Brain microvascular endothelial cell (primary cell): ENCODE data around the gene PRSS50.

ENCODE experiments used
- DNase-seq: peaks from one replicate; pipeline ENCODE4 v3.0.0-alpha.2; 2020
- H3K27ac ChIP-seq: fragments of 250-450 bp; sonication (Bioruptor Pico); 2 replicates; pipeline ENCODE4 v1.5.1; 2020; ENCODE audit warnings: mild to moderate bottlenecking, moderate library complexity
- H3K27me3 ChIP-seq: fragments of 250-450 bp; sonication (Bioruptor Pico); replicated peaks from 2 replicates; pipeline ENCODE4 v1.5.1; 2020; ENCODE audit warnings: mild to moderate bottlenecking
- H3K36me3 ChIP-seq: fragments of 250-450 bp; sonication (Bioruptor Pico); replicated peaks from 2 replicates; pipeline ENCODE4 v1.5.1; 2020; ENCODE audit warnings: mild to moderate bottlenecking
- H3K4me3 ChIP-seq: 2 replicates; pipeline ENCODE4 v1.5.1; 2011; ENCODE audit warnings: low read depth, mild to moderate bottlenecking, control low read depth, low read length, moderate library complexity
- in situ Hi-C: cut with HindIII; loops from 2 replicates; pipeline ENCODE4 v1.10.0; 2017; ENCODE audit warnings: low sequenced_read_pairs, low pct_ligation_motif_present
- TF ChIP-seq, protein P1 (sequence below): IDR thresholded peaks from 2 replicates; pipeline ENCODE4 v1.5.1; 2011; ENCODE audit warnings: low read depth, mild to moderate bottlenecking, moderate library complexity, low read length, control low read depth, inconsistent platforms; ENCODE audit errors: missing control alignments

PRSS50 gene

DNA sequence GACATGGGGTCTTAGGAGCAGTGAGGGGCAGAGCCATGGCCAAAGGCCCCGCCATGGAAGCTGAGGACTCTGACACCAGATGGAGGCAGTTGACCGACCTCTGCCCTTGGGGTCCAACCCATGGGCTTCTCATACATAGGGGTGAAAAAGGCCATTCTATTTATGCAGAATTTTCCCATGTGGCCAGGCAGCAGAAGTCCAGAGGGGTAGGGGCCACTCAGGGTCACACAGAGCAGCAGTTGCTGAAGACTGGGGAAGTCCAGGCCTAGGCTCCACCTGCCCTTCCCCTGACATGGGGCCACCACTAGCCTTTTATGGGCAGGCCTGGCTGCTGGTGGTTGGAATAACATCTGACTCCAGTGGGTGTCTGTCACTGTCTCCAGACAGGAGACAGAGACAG lies 6.4 kb downstream of the PRSS50 start:
- Histone ChIP-seq H3K27me3 (peaks cover 3% of the 10 kb centered on the region), H3K4me3 (no peak overlapping the region), H3K27ac (no peak overlapping the region), H3K36me3 (no peaks in the 10 kb centered on the region)
- in situ Hi-C loops: no loop called here
- TF ChIP-seq, protein P1, sequence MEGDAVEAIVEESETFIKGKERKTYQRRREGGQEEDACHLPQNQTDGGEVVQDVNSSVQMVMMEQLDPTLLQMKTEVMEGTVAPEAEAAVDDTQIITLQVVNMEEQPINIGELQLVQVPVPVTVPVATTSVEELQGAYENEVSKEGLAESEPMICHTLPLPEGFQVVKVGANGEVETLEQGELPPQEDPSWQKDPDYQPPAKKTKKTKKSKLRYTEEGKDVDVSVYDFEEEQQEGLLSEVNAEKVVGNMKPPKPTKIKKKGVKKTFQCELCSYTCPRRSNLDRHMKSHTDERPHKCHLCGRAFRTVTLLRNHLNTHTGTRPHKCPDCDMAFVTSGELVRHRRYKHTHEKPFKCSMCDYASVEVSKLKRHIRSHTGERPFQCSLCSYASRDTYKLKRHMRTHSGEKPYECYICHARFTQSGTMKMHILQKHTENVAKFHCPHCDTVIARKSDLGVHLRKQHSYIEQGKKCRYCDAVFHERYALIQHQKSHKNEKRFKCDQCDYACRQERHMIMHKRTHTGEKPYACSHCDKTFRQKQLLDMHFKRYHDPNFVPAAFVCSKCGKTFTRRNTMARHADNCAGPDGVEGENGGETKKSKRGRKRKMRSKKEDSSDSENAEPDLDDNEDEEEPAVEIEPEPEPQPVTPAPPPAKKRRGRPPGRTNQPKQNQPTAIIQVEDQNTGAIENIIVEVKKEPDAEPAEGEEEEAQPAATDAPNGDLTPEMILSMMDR: no peak
- DNase-seq: no peak

DNA sequence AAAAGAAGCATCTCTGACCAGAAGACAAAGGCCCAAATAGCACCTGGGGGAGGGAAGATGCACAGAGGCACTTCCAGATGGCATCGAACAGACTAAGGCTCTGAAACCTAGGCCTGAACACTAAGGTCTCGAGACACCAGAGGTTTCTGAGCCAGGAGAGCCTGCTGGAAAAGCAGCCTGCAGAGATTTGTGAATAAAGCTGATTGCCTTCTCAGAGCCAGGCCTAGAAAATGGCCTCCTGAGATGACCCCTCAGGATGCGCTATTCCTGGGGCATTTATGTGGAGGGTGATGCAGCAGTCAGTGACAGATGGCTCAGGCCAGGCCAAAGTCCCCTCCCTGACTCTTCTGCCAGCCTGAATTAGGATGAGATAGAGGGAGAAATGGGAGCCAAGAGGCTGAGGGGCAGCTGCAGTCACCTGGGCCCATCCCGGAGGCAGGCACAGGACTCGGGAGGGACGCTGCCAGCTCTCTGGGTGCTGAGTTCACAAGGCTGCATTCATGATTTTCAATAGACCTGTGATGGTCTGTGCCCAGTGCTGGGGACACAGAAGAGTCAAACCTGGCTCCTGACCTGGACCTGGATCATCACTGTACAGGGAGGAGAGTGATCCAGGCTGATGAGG lies 6.9 kb downstream of the PRSS50 start:
- TF ChIP-seq, protein P1: no peak
- Histone ChIP-seq H3K27me3 (peaks cover 2% of the 10 kb centered on the region), H3K27ac (no peak overlapping the region), H3K36me3 (no peaks in the 10 kb centered on the region), H3K4me3 (no peak overlapping the region)
- in situ Hi-C loops: no loop called here
- no peak for DNase-seq

DNA sequence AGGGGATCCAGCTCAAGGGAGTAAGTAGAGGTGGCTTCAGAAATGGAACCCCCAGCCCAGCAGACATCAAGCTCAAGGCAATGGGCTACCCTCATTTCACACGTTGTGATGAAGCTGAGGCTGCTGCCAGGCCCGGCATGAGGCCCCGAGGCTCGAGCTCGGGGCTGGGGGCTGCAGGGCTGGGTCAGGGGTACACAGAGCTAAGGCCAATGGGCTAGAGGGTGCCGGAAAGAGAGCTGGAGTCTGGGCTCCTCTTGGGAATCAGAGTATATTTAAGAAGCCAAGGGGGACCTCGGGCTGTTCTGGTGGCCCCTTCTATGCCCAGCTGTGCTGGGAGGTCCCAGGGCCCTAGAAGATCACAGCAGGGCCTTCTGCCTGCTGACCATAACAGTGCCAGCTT lies 7.4 kb downstream of the PRSS50 start:
- in situ Hi-C loops: no loop called here
- TF ChIP-seq, protein P1: no peak

DNA sequence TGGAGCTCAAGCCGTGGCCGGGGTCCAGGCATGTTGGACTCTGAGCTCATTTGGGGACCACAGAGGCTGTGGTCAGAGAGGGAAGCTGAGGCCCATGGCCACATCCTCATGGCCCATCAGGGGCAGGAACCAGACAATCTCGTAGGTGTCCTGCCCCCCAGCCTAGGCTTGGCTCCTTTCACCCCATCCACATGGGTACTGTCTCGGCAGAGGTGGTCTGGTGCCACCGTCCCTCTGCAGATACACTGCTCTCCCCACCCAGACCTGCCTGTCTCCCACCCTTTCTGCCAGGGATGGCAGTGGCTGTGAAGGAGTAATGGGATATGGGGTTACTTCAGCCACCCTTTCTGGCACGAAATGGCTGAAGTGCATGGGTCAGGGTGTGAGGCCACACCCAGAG lies 7.9 kb downstream of the PRSS50 start:
- in situ Hi-C loops: no loop called here
- no peaks in the 10 kb centered on the region for H3K27me3 ChIP-seq
- no peaks in the 10 kb centered on the region for H3K36me3 ChIP-seq
- TF ChIP-seq, protein P1: no peak
- no peak overlapping the region for H3K27ac ChIP-seq
- no peak for DNase-seq
- H3K4me3 ChIP-seq: no peak overlapping the region

More for the DNA sequence above, 7.4 kb downstream of the PRSS50 start:
- H3K4me3 ChIP-seq: no peak overlapping the region
- H3K27me3 ChIP-seq: no peaks in the 10 kb centered on the region
- DNase-seq: no peak
- H3K36me3 ChIP-seq: no peaks in the 10 kb centered on the region
- no peak overlapping the region for H3K27ac ChIP-seq

DNA sequence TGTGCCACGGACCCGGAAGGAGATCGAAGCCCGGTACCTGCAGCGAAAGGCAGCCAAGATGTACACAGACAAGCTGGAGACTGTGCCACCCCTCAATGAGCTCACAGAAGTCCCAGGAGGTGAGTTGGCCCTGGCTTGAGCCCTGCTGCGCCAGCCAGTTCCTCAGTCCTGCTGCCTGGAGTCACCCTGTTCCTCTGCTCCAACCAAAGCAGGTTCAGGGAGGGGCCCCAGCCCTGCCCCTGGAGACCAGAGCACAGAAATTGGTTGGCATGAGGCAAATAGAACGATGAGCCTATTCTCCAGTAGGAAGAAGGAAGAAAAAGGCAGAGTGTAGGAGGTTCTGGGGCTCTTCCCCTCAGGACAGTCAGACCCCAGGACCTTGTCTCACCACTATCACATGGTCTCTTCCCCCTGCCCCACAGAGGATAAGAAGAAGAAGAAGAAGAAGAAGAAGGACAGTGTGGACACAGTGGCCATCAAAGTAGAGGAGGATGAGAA lies 8.5 kb downstream of the PRSS50 start:
- Histone ChIP-seq H3K4me3 (no peak overlapping the region), H3K36me3 (no peaks in the 10 kb centered on the region), H3K27me3 (no peaks in the 10 kb centered on the region), H3K27ac (no peak overlapping the region)
- in situ Hi-C loops: no loop called here
- TF ChIP-seq, protein P1: no peak
- no peak for DNase-seq
